Measurements from ENCODE around the gene IL22RA1.

IL22RA1 gene

GRCh38 chr1:24142546-24143534 is at the start of gene IL22RA1:
IL22RA1 (minus strand) TSS chr1:24143140; CDS start chr1:24143082, 58 bp downstream.
- TF ChIP-seq TEAD4 (IDR thresholded peaks at IDR 0.05) (0 out of 2 replicates have a peak, but pooled peaks have one; percentile 11), ZBTB7A (IDR thresholded peaks at IDR 0.05; ENCODE audit: low read depth) (no peak)

- no peak for TF ChIP-seq EGR1 (IDR thresholded peaks at IDR 0.05)
- TF ChIP-seq REST (IDR thresholded peaks at IDR 0.05; ENCODE audit: low read depth): no peak
- no peak for TF ChIP-seq MAX (IDR thresholded peaks at IDR 0.05)
- TF ChIP-seq FOXM1 (IDR thresholded peaks at IDR 0.05; ENCODE audit: borderline replicate concordance, low read depth): no peak
Measured at GRCh38 chr1:24191860-24192259, 48.9 kb upstream of the IL22RA1 start.

GRCh38 chr1:24190983-24191461 is 48.1 kb upstream of the IL22RA1 start:
- TF ChIP-seq CEBPB (IDR thresholded peaks at IDR 0.05) (no peak), YY1 (IDR thresholded peaks at IDR 0.05; ENCODE audit: low read depth) (no peak), ZBTB7A (IDR thresholded peaks at IDR 0.05; ENCODE audit: low read depth) (no peak), TEAD4 (IDR thresholded peaks at IDR 0.05) (no peak), REST (IDR thresholded peaks at IDR 0.05; ENCODE audit: low read depth) (no peak), NFIC (IDR thresholded peaks at IDR 0.05) (no peak), EGR1 (IDR thresholded peaks at IDR 0.05) (no peak), MAX (IDR thresholded peaks at IDR 0.05) (no peak), FOXM1 (IDR thresholded peaks at IDR 0.05; ENCODE audit: borderline replicate concordance, low read depth) (no peak), RAD21 (IDR thresholded peaks at IDR 0.05; ENCODE audit: low read depth) (no peak), TCF12 (IDR thresholded peaks at IDR 0.05; ENCODE audit: low read depth) (no peak), EP300 (IDR thresholded peaks at IDR 0.05; ENCODE audit: borderline replicate concordance) (no peak), TAF1 (IDR thresholded peaks at IDR 0.05; ENCODE audit: low read depth) (no peak), USF1 (IDR thresholded peaks at IDR 0.05) (no peak), CREB1 (IDR thresholded peaks at IDR 0.05; ENCODE audit: low read depth) (no peak)

- TF ChIP-seq NFIC (IDR thresholded peaks at IDR 0.05): no peak
- TF ChIP-seq FOXM1 (IDR thresholded peaks at IDR 0.05; ENCODE audit: borderline replicate concordance, low read depth): no peak
- TF ChIP-seq RAD21 (IDR thresholded peaks at IDR 0.05; ENCODE audit: low read depth): no peak
- TF ChIP-seq ZBTB7A (IDR thresholded peaks at IDR 0.05; ENCODE audit: low read depth): no peak
- no peak for TF ChIP-seq EP300 (IDR thresholded peaks at IDR 0.05; ENCODE audit: borderline replicate concordance)
- TF ChIP-seq YY1 (IDR thresholded peaks at IDR 0.05; ENCODE audit: low read depth): no peak
- no peak for TF ChIP-seq TAF1 (IDR thresholded peaks at IDR 0.05; ENCODE audit: low read depth)
- no peak for TF ChIP-seq MAX (IDR thresholded peaks at IDR 0.05)
- TF ChIP-seq CEBPB (IDR thresholded peaks at IDR 0.05): no peak
- no peak for TF ChIP-seq CREB1 (IDR thresholded peaks at IDR 0.05; ENCODE audit: low read depth)
- TF ChIP-seq USF1 (IDR thresholded peaks at IDR 0.05): no peak
- no peak for TF ChIP-seq EGR1 (IDR thresholded peaks at IDR 0.05)
- TF ChIP-seq REST (IDR thresholded peaks at IDR 0.05; ENCODE audit: low read depth): no peak
- TF ChIP-seq TCF12 (IDR thresholded peaks at IDR 0.05; ENCODE audit: low read depth): no peak
- no peak for TF ChIP-seq TEAD4 (IDR thresholded peaks at IDR 0.05)
Measured at GRCh38 chr1:24189528-24189927, 46.6 kb upstream of the IL22RA1 start.

All from Ishikawa (cell line).